GM12878 (cell line): ENCODE measurements around the gene GDNF.

Experiments
- CHD1 ChIP-seq: IDR thresholded peaks from 2 replicates; pipeline ENCODE4 v1.6.1; 2012; ENCODE audit warnings: low read depth, low read length, improper control_type of control experiment
- JUND ChIP-seq: IDR thresholded peaks from 2 replicates; pipeline ENCODE4 v1.6.1; 2012; ENCODE audit warnings: low read depth, mild to moderate bottlenecking, low read length, improper control_type of control experiment, moderate library complexity
- POLR2A ChIP-seq: IDR thresholded peaks from 2 replicates; pipeline ENCODE4 v1.6.1; 2011; ENCODE audit warnings: low read depth, mild to moderate bottlenecking, low read length
- TF ChIP-seq, protein P1 (sequence below), 3 experiments: IDR thresholded peaks in 2 of 3; conservative IDR thresholded peaks in 1 of 3; 2 replicates each; pipeline ENCODE4 v1.5.1; 2011; ENCODE audit warnings: low read depth in 3 of 3, low read length in 3 of 3, mild to moderate bottlenecking in 3 of 3, control low read depth in 2 of 3, moderate library complexity in 2 of 3, inconsistent platforms in 1 of 3, mixed read lengths in 1 of 3; ENCODE audit not compliant: control insufficient read depth in 2 of 3, insufficient read depth in 1 of 3; ENCODE audit errors: extremely low read depth in 1 of 3

DNA sequence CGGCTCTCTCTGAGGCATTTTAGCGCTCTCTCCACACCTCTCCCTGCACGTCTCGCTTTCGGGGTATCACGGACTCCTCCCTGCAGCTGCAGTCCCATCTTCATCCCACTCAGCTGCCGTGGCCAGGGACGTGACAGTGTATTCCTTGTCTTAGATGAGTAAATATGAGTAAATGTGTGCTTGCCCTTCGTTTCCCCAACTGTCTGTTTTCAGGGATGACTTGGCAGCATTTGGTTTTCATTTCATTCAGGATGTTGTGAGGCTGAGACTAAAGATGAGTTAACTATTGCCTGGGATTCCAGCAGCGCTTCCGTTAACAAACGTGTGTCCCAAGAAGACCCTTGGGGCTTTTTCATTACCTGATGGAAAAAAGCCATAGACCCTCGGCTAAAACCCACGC lies 29.5 kb downstream of the GDNF start:
- TF ChIP-seq POLR2A, result no peak
- TF ChIP-seq CHD1, result no peak
- TF ChIP-seq, protein P1, sequence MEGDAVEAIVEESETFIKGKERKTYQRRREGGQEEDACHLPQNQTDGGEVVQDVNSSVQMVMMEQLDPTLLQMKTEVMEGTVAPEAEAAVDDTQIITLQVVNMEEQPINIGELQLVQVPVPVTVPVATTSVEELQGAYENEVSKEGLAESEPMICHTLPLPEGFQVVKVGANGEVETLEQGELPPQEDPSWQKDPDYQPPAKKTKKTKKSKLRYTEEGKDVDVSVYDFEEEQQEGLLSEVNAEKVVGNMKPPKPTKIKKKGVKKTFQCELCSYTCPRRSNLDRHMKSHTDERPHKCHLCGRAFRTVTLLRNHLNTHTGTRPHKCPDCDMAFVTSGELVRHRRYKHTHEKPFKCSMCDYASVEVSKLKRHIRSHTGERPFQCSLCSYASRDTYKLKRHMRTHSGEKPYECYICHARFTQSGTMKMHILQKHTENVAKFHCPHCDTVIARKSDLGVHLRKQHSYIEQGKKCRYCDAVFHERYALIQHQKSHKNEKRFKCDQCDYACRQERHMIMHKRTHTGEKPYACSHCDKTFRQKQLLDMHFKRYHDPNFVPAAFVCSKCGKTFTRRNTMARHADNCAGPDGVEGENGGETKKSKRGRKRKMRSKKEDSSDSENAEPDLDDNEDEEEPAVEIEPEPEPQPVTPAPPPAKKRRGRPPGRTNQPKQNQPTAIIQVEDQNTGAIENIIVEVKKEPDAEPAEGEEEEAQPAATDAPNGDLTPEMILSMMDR (IDR thresholded peaks at IDR 0.05 in 2 of 3, conservative IDR thresholded peaks at IDR 0.05 in 1 of 3; ENCODE audit: control insufficient read depth in 2 of 3, extremely low read depth in 1 of 3, insufficient read depth in 1 of 3, low read depth in 3 of 3, low read length in 3 of 3), result no peak
- no peak for TF ChIP-seq JUND
